Measurements from ENCODE around the gene MLLT10.

- no peak for TF ChIP-seq GATA3 (IDR thresholded peaks at IDR 0.05; ENCODE audit: low read depth, low read length)
- TF ChIP-seq GATA2 (IDR thresholded peaks at IDR 0.05; ENCODE audit: low read depth, low read length), result no peak
Measured at GRCh38 chr10:21524131-21524525, 9.9 kb upstream of the MLLT10 start.

Data from SH-SY5Y (cell line).